CD4-positive, CD25-positive, alpha-beta regulatory T cell (primary cell): ENCODE data around the gene MTERF1. TPM values are rescaled to one million over a fixed set of nuclear protein-coding genes. Genes with fewer than 3 reads are reported as not detected.

Source experiments
- ATAC-seq, 2 donors: fragments of 150-1000 bp; cut with Tn5 transposase; one replicate each; pipeline ENCODE4 v1.10.0; 2021; ENCODE audit warnings: low read depth in 2 of 2, moderate number of reproducible peaks in 2 of 2, moderate library complexity in 1 of 2
- DNase-seq, 3 donors: peaks; one replicate each; pipeline versions ENCODE4 v3.0.0 to v3.0.0-alpha.2; 2012 to 2022; ENCODE audit warnings: mixed read lengths in 1 of 3
- H3K27ac ChIP-seq: one replicate; pipeline ENCODE4 v1.7.0; 2013; ENCODE audit warnings: mild to moderate bottlenecking, low read length; ENCODE audit not compliant: insufficient read depth, poor library complexity, severe bottlenecking
- H3K27me3 ChIP-seq: one replicate; pipeline ENCODE4 v1.7.0; 2013; ENCODE audit warnings: low read length; ENCODE audit not compliant: control insufficient read depth, insufficient read depth
- H3K36me3 ChIP-seq: one replicate; pipeline ENCODE4 v1.7.0; 2013; ENCODE audit warnings: mild to moderate bottlenecking, low read length, moderate library complexity; ENCODE audit not compliant: control insufficient read depth, insufficient read depth
- H3K4me1 ChIP-seq: 2 replicates; pipeline ENCODE4 v1.7.0; 2013; ENCODE audit warnings: mild to moderate bottlenecking, low read length; ENCODE audit not compliant: insufficient read depth, control insufficient read depth, poor library complexity, severe bottlenecking
- H3K4me3 ChIP-seq: one replicate; pipeline ENCODE4 v1.7.0; 2013; ENCODE audit warnings: low read depth, mild to moderate bottlenecking, low read length, moderate library complexity
- H3K9me3 ChIP-seq, 2 experiments: 1 replicate in 1 of 2; 2 replicates in 1 of 2; pipeline ENCODE4 v1.7.0; 2013; ENCODE audit warnings: low read length in 2 of 2, mild to moderate bottlenecking in 1 of 2, moderate library complexity in 1 of 2; ENCODE audit not compliant: control insufficient read depth in 2 of 2
- H3K27ac Mint-ChIP-seq, 3 donors: one replicate each; pipeline ENCODE4 v1.8.0; 2020 to 2022; ENCODE audit warnings: mild to moderate bottlenecking in 3 of 3, mixed read lengths in 3 of 3, moderate library complexity in 2 of 3
- H3K27me3 Mint-ChIP-seq: one replicate; pipeline ENCODE4 v1.8.0; 2022; ENCODE audit warnings: mild to moderate bottlenecking, mixed read lengths
- H3K36me3 Mint-ChIP-seq: one replicate; pipeline ENCODE4 v1.8.0; 2020; ENCODE audit warnings: mixed read lengths
- H3K4me1 Mint-ChIP-seq, 4 donors: one replicate each; pipeline ENCODE4 v1.8.0; 2020 to 2022; ENCODE audit warnings: mixed read lengths in 4 of 4, mild to moderate bottlenecking in 1 of 4
- H3K4me3 Mint-ChIP-seq, 4 donors: one replicate each; pipeline ENCODE4 v1.8.0; 2020 to 2022; ENCODE audit warnings: mild to moderate bottlenecking in 4 of 4, mixed read lengths in 4 of 4, moderate library complexity in 3 of 4
- H3K9me3 Mint-ChIP-seq, 7 donors: one replicate each; pipeline ENCODE4 v1.8.0; 2020 to 2022; ENCODE audit warnings: mixed read lengths in 7 of 7, mild to moderate bottlenecking in 3 of 7, moderate library complexity in 2 of 7
- polyA plus RNA-seq, 4 donors: library from polyadenylated mRNA; unstranded; fragments of 300-500 nt; fragmentation: Illumina TruSeq; gene quantifications; one replicate each; pipeline ENCODE4 v1.2.3, GENCODE V29; 2021
- total RNA-seq: library from RNA; stranded (reverse); gene quantifications from one replicate; pipeline ENCODE4 v1.2.3, GENCODE V29; 2022

MTERF1 gene
- total and polyA plus RNA-seq, 5 donors from 2014 or later: 9.5 to 20.4 (median 13.9) TPM

GRCh38 chr7:91913612-91914011, 33.1 kb upstream of the MTERF1 start:
- no peaks in the 10 kb centered on the region for H3K36me3 ChIP-seq
- Mint-ChIP-seq H3K27me3 (peaks cover 13% of the 10 kb centered on the region), H3K27ac (peak overlapping the region in 2 of 3 donors; percentile 12 to 49), H3K36me3 (no peaks in the 10 kb centered on the region), H3K4me1 (peaks cover 0 to 9% (median 2%) of the 10 kb centered on the region in 4 donors), H3K4me3 (peak overlapping the region in 2 of 4 donors; percentile 30 to 45), H3K9me3 (peaks cover 0 to 2% (median 0%) of the 10 kb centered on the region in 7 donors)
- no peaks in the 10 kb centered on the region for H3K4me1 ChIP-seq
- peaks cover 8% of the 10 kb centered on the region for H3K27me3 ChIP-seq
- DNase-seq (no peak), ATAC-seq (no peak)
- no peak overlapping the region for H3K27ac ChIP-seq
- H3K4me3 ChIP-seq: no peak overlapping the region
- H3K9me3 ChIP-seq: no peaks in the 10 kb centered on the region

DNA sequence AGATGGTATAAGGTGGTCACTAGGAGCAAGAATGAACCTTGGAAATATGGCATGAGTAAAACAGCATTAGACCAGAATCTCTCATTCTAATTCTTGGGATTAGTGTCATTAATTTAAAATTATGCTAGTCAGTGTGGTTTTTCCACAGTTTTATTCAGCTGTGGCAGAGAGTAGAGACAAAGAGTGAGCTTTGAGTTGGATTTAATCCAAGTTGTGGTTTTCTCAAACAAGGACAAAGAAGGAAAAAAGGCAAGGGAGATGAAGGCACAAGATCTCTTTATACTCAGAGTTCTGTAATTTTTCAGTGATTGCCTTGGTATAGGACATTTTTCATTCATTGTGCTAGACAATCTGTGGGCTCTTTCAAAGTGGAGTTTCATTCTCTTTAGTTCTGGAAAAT, 32.0 kb upstream of the MTERF1 start:
- H3K36me3 ChIP-seq: no peaks in the 10 kb centered on the region
- peak overlapping the region; percentile 21 for H3K27ac ChIP-seq
- H3K9me3 ChIP-seq: no peaks in the 10 kb centered on the region
- no peak overlapping the region for H3K4me3 Mint-ChIP-seq
- peak overlapping the region; percentile 41 for H3K4me3 ChIP-seq
- H3K27me3 ChIP-seq: peaks cover 5% of the 10 kb centered on the region
- peaks cover 0 to 4% (median under 1%) of the 10 kb centered on the region in 7 donors for H3K9me3 Mint-ChIP-seq
- ATAC-seq (no peak), DNase-seq (no peak)
- H3K4me1 Mint-ChIP-seq: peaks cover 0 to 9% (median 2%) of the 10 kb centered on the region in 4 donors
- H3K27ac Mint-ChIP-seq: no peak overlapping the region
- no peaks in the 10 kb centered on the region for H3K4me1 ChIP-seq
- H3K36me3 Mint-ChIP-seq: no peaks in the 10 kb centered on the region
- peaks cover 8% of the 10 kb centered on the region for H3K27me3 Mint-ChIP-seq

- Histone ChIP-seq H3K27me3 (no peaks in the 10 kb centered on the region), H3K4me3 (no peak overlapping the region), H3K9me3 (no peaks in the 10 kb centered on the region), H3K36me3 (no peaks in the 10 kb centered on the region), H3K27ac (no peak overlapping the region), H3K4me1 (no peaks in the 10 kb centered on the region)
- Mint-ChIP-seq H3K36me3 (no peaks in the 10 kb centered on the region), H3K27ac (no peak overlapping the region), H3K4me3 (no peak overlapping the region), H3K4me1 (peaks cover 0 to 9% (median 2%) of the 10 kb centered on the region in 4 donors), H3K27me3 (peaks cover 8% of the 10 kb centered on the region), H3K9me3 (peaks cover 0 to 7% (median 2%) of the 10 kb centered on the region in 7 donors)
- ATAC-seq (no peak), DNase-seq (no peak)
These were observed 30.6 kb upstream of the MTERF1 start for GRCh38 chr7:91911121-91911520.

DNA sequence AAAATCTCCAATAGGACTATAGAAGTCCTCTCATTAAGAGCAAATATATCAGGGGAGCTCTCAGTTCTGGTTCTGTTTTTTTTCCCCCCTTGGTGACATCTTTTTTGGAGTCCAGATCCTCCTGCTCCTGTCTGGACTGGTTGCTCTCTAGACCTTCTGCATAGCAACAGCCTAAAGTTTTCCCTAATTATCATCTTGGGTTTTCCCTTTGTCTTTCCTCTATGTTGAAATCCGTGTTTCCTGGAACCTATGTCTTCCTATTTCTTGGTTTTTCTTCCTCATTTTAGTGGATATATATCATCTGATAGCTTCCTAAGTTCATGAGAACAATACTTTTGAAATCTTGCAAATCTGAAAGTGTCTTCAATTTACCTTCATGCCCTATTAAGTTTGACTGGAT, 29.7 kb upstream of the MTERF1 start:
- no peaks in the 10 kb centered on the region for H3K9me3 ChIP-seq
- no peak overlapping the region for H3K4me3 Mint-ChIP-seq
- no peak overlapping the region for H3K27ac Mint-ChIP-seq
- ATAC-seq (no peak), DNase-seq (no peak)
- no peak overlapping the region for H3K27ac ChIP-seq
- no peaks in the 10 kb centered on the region for H3K36me3 ChIP-seq
- H3K27me3 ChIP-seq: no peaks in the 10 kb centered on the region
- H3K36me3 Mint-ChIP-seq: no peaks in the 10 kb centered on the region
- no peak overlapping the region for H3K4me3 ChIP-seq
- peaks cover 8% of the 10 kb centered on the region for H3K27me3 Mint-ChIP-seq
- peaks cover 0 to 9% (median 2%) of the 10 kb centered on the region in 4 donors for H3K4me1 Mint-ChIP-seq
- no peaks in the 10 kb centered on the region for H3K4me1 ChIP-seq
- H3K9me3 Mint-ChIP-seq: peaks cover 0 to 7% (median 2%) of the 10 kb centered on the region in 7 donors

GRCh38 chr7:91899563-91899962, 19.1 kb upstream of the MTERF1 start:
- Histone ChIP-seq H3K4me3 (no peak overlapping the region), H3K27me3 (peaks cover 14% of the 10 kb centered on the region), H3K9me3 (no peaks in the 10 kb centered on the region), H3K4me1 (no peaks in the 10 kb centered on the region), H3K27ac (no peak overlapping the region), H3K36me3 (no peaks in the 10 kb centered on the region)
- Mint-ChIP-seq H3K27ac (no peak overlapping the region), H3K27me3 (peaks cover 34% of the 10 kb centered on the region), H3K36me3 (no peaks in the 10 kb centered on the region), H3K9me3 (peaks cover 0 to 3% (median 0%) of the 10 kb centered on the region in 7 donors), H3K4me1 (no peaks in the 10 kb centered on the region), H3K4me3 (no peak overlapping the region)
- DNase-seq: no peak
- ATAC-seq: no peak

DNA sequence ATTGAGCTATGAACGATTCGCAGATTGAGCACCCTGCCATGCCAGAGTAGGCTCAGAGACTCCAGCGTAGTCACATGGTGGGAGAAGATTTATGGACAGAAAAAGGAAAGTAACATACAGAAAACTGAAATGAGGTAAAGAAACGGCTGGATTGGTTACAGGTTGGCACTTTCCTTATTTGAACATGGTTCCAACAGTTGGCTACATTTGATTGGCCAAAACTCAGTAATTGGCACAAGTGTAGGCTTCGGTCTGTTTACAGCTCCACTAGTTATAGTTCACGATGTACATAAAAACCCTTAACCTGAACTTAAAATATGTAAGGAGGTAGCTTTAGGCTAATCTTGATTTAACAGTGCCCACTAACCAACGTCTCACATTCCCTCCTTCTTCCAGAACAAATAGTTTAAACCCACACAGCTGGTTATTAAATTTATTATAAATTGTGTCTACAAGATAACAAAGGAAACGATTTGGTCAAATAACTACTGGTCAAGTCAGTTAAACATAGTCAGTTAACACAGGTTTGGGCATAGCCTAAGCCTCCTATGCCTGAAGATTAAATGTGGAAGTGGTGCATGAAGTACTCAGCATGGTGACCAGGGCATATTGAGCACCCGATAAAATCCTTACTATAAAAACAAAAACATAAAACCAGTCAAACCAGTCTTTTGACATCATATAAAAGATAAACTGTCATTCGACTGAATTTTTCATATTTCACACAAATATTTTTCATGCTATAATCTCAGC, 17.9 kb upstream of the MTERF1 start:
- peaks cover 14% of the 10 kb centered on the region for H3K27me3 ChIP-seq
- no peaks in the 10 kb centered on the region for H3K4me1 ChIP-seq
- H3K9me3 Mint-ChIP-seq: peaks cover 0 to 3% (median 0%) of the 10 kb centered on the region in 7 donors
- H3K4me3 Mint-ChIP-seq: no peak overlapping the region
- H3K27ac ChIP-seq: no peak overlapping the region
- no peak overlapping the region for H3K27ac Mint-ChIP-seq
- H3K27me3 Mint-ChIP-seq: peaks cover 40% of the 10 kb centered on the region
- H3K9me3 ChIP-seq: no peaks in the 10 kb centered on the region
- no peak for ATAC-seq
- H3K36me3 ChIP-seq: no peaks in the 10 kb centered on the region
- no peak for DNase-seq
- no peak overlapping the region for H3K4me3 ChIP-seq
- no peaks in the 10 kb centered on the region for H3K4me1 Mint-ChIP-seq
- no peaks in the 10 kb centered on the region for H3K36me3 Mint-ChIP-seq

DNA sequence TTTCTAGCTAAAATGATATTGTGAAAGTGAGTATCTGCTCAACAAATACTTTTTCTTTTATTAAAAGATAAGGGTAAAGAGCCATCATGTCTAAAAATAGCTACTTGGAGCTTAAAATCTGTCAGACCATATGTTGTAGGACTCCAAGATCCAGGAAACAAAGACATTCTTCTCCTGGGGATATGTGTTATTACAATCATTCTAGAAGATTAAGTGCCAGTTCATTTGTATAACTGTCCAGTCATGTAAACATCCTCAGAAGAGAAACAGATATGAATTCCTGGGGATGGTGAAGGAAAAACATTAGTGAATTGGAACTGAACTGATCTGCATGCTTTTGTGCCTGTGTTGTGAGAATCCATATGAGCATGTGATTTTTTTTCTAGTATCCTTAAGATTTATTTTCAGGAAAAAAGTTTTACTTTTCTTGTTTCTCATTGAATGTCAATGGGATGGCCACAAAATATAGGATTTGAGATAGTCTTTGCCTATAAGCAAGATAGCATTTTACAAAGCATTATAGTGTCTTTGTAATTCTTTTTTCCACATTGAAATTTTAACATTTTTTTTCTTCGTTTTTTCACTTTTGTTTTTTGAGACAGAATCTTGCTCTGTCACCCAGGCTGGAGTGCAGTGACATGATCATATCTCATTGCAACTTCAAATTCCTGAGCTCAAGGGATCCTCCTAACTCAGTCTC, 14.4 kb upstream of the MTERF1 start:
- Histone ChIP-seq H3K4me3 (no peak overlapping the region), H3K27me3 (peaks cover 18% of the 10 kb centered on the region), H3K9me3 (no peaks in the 10 kb centered on the region), H3K36me3 (no peaks in the 10 kb centered on the region), H3K27ac (no peak overlapping the region), H3K4me1 (no peaks in the 10 kb centered on the region)
- Mint-ChIP-seq H3K4me1 (no peaks in the 10 kb centered on the region), H3K36me3 (no peaks in the 10 kb centered on the region), H3K4me3 (no peak overlapping the region), H3K9me3 (peaks cover 0 to 3% (median 0%) of the 10 kb centered on the region in 7 donors), H3K27ac (no peak overlapping the region), H3K27me3 (peaks cover 49% of the 10 kb centered on the region)
- DNase-seq: no peak
- ATAC-seq: no peak
